ENCODE results near the gene FIGN.

FIGN gene, protein sequence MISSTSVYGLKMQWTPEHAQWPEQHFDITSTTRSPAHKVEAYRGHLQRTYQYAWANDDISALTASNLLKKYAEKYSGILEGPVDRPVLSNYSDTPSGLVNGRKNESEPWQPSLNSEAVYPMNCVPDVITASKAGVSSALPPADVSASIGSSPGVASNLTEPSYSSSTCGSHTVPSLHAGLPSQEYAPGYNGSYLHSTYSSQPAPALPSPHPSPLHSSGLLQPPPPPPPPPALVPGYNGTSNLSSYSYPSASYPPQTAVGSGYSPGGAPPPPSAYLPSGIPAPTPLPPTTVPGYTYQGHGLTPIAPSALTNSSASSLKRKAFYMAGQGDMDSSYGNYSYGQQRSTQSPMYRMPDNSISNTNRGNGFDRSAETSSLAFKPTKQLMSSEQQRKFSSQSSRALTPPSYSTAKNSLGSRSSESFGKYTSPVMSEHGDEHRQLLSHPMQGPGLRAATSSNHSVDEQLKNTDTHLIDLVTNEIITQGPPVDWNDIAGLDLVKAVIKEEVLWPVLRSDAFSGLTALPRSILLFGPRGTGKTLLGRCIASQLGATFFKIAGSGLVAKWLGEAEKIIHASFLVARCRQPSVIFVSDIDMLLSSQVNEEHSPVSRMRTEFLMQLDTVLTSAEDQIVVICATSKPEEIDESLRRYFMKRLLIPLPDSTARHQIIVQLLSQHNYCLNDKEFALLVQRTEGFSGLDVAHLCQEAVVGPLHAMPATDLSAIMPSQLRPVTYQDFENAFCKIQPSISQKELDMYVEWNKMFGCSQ

DNA sequence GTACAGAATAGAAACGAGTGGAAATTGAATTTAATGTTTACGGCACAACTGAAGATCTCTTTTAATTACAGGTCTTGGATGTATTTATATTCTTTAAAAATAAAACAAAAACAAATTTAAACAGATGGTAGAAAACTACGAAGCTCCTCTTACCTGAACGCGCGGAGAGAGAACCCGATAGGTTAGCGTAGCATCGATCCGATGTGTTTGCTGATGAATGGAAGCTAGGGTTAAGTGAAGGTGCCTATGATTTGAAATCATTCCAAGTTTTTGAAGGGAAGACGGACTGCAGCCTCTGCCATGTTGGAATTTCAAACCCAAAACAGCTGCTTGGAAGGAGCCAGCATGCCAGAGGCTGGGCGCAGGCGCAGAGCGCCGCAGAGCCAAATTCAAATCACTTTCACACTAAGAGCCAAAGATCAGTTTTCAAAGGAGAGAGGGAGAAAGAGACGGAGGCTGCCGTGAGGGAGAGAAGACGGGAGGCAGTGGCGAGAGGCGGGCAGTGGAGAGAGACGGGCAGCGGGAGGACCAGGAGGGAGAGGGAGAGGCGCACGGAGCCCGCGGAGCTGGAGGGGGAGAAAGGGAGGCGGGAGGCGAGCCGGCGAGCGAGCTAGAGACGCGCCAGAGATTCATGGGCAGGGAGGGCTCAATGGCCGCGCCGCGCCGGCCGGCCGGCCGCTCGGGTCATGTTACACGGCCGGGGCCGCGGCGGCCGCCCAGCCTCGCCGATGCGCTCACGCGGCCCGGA is at the start of gene FIGN:
FIGN (minus strand) TSS at position 324 of the 748 bp plus-strand sequence. CDS start 1,081 bp downstream, outside the sequence.
- DNase-seq = no peak

DNA sequence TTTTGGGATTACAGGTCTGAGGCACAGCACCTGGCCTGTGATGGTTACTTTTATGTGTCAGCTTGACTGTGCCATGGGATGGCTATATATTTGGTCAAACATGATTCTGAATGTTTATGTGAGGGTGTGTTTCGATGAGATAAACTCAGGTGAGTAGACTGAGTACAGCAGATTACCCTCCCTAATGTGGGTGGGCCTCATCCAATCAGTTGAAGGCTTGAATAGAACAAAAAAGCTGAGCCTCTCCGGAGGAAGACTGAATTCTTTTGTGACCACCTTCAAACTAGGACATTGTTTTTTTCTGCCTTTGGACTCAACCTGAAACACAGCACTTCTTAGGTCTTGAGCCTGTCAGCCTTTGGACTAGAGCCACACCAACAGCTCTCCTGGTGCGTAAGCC is 49.4 kb upstream of the FIGN start:
- no peak for DNase-seq

DNA sequence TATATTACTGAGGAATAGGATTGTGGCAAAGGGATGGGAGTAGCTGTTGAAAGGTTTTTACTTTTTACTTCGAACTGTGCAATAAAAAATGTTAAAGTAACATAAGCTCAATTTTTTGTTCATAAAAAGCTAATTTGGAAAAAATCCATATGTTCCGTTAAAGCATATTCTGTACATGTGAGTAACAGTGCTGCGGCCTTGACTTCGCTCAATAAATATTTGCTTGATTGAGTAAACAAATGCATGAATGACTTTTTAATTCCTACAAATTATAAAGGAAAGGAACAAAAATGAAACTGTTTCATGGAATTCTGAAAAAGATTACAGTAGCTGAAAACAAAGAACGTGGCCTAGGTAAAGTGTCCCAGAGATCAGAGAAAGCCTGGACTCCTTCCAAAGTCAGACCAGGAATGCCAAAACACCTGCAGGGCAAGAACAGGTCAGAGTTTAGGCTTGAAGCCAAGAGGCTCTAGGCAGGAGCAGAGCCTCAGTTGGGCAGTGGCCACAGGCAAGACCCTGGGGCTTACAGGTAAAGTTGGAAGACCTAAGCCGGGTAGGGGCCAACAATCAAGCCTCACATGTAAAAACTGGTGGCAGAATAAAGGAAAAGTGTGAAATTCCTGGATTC is 44.3 kb upstream of the FIGN start:
- DNase-seq = no peak

DNA sequence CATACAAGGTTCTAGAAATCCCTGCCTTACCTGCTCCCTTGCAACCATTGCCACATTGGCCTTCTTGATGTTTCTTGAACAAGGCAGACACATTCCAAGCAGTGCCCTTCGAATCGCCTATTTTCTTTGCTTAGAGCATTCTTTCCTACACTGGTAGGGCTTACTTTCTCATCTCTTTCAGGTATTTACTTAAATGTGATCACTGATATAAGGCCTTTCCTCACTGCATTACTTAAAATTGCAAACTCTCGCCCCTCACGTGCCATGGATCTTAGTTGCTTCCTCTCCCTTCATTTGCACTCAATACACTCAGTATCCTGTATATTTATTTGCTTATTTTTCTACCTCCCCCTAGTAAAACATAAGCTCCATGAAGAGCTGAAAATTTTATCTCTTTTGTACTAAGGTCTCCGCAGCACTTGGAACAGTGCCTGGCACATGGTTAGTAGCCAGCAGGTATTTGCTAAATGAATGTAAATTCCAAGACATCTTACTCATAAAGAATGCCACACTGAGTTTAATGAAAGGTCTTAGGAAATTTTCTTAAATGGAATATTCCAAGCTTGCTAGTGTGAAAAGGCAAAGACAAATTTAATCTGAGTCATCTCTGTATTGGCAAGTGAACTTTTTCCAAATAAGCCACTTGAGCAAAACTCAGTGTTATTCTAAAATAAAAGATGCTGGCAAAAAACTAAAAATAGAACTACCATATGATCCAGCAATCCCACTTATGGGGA is 42.4 kb upstream of the FIGN start:
- no peak for DNase-seq

DNA sequence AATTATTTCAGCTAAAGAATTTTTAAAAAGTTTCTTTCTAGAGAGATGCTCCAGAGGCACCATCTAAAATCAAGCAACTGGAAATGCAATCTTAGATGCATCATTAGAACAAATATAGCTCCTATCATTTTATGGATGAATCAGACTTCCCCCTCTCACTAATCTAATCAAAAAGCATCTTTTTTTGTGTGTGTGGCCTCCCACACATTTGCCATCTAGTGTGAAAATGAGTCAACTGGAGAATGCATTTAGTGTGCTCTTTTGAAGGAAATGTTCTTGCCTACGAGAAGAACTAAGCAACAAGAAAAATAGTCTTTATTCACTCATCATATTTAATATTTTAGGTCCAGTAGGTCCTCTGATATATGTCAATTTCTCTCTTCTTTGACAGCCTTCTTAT is 39.5 kb upstream of the FIGN start:
- DNase-seq = no peak

DNA sequence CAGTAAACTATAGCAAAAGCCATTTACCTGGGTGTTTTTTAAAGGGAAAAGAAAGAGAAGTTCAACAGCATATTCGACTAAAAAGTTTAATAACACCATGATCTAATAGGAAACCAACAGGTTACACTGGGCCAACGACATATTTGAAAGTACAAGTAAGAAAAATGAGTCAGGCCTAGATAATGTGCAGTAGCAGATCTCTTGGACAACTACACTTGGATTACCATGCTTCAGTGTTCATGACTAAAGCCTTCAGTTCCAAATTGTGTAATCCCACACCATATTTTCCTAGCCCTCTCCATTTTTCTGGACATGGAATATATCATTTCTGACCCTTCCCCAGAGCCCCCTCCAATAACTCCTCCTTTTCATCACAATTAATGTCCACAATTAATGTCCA is 39.1 kb upstream of the FIGN start:
- DNase-seq = no peak

DNA sequence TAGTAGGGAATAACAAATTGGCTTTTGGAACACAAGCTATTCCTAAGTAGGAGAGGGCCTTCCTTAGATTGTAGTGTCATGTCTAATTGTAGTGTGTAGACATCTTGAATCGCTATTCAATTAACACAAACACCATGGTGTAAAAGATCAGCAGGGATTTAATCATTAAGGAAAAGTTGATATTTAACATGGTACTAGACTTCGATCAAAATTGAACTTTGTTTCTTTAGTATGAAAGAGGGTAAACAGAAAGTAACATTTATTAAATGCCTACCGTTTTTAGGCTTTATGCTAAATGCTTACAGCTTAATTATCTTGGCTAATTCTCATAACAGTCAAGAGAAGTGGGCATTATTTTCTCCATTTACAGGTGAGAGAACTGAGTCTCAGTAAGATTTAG is 37.5 kb upstream of the FIGN start:
- DNase-seq = no peak

DNA sequence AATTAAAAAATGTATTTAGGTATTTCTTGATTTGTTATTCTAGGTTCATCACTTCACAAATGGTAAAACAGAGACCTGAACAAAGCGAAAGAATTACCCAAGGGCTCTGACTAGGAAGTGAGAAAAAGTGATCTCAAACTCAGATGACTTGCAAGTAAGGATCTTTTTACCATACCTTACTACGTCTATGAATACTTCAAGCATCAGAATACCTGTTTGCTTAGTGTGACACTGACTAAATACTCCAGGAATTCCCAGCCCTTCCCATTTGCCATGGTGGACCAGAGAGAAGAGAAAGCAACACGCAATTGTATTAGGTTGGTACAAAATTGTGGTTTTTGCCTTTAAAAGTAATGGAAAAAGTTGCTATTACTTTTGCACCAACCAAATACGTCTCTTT is 35.8 kb upstream of the FIGN start:
- DNase-seq = no peak

DNA sequence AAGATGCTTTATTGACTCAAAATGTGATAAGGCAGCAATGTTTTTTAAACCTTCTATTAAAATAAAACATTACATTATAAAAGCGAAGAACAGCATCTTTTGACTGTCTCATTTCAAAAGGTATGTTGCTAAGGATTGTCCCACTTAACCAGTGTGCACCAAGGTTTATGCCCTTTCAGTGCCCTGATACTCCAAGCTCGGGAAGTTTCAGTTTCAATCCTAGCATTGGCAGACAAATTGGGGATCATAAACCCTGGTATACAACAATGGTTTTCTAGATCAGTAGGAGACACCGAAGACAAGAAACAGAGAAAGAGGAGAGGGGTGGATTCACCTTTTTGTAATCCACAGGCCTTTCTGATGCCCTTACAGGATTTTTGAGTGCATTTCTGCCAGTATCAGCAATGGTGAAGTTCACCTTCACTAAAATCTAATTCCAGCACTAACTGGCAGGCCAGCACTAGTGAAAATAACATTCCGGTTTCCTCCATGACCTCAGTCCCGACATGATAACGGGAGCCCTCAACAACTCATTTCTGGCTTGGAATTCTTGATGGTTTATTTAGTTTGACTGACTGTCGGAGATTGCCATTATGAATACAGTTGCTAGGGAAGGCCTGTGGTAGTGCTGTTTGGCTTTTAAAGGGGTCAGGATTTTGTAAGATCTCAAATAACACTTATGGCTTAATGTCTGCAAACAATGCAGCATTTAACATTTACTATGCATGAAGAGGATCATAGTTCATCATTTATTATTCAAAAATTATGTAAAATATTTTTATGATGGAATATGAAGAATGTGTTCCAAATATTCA is 33.3 kb upstream of the FIGN start:
- no peak for DNase-seq

DNA sequence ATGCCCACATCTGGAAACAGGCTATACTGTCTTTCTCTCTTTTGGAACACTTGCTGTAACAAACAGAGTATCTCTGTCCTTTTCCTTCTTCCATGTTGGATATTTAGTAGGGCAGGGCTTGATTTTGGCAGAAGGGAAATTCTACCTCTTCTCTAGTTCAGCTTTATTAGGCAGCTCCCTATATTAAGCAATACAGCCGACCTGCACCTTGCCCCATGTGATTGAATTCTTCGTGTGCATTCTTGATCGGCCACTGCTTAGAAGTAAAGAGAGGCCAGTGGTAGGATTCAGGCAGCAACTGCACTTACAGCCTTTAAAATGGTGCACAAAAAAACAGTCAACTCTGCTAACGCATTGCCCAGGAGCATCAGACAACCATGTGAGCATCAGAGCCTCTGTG is 31.3 kb upstream of the FIGN start:
- no peak for DNase-seq

DNA sequence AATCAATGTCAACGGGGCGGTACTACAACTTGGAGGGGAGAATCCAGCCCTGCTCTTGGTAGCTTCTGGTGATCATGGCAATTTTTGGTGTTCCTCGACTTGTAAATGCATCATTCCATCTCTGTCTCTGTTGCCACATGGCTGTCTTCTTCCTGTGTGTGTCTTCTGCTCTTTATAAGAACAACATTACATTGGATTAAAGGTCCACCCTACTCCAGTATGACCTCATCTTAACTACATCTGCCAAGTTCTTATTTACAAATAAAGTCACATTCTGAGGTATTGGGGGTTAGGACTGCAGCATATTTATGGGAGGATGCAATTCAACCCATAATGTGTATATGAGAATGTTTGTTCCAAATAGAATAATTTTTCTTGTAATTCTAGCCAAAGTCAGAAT is 28.8 kb upstream of the FIGN start:
- DNase-seq = no peak

DNA sequence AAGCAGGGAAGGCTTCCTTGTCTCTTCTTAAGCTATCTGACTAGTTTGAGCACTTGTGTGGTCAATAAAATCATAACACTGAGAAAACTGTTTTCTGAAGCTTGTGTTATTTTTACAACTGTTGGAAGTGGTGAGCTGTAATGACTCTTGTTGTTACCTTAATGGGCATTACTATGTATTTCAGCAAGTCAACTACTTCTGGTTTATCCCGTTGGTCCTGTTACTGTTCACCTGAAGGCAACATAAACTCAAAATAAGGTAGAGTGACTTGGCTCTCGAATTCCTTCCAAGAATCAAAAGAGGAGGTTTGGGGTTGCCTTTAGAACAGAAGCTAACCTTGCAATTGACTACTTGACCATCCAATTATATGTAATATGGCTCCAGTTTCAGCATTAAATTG is 23.2 kb upstream of the FIGN start:
- DNase-seq = no peak

DNA sequence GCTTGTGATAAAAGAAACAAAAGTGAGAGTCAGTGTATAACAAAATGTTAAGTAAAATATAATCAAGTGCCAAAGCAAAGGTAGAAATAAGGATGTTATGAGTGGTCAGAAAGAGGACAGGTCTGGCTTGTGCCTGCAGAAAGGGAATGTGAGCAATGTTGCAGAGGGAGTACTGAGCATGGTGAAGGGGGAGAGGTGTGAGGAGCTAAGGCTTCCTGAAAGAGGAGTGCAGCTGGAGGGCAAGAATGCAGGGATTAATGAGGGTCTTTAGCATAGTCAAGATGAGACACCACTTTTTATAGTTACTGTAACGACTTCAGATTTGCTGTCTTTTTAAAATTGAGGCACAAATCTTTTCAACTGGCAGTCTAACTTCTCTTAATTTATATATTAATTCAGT is 22.0 kb upstream of the FIGN start:
- DNase-seq = no peak

DNA sequence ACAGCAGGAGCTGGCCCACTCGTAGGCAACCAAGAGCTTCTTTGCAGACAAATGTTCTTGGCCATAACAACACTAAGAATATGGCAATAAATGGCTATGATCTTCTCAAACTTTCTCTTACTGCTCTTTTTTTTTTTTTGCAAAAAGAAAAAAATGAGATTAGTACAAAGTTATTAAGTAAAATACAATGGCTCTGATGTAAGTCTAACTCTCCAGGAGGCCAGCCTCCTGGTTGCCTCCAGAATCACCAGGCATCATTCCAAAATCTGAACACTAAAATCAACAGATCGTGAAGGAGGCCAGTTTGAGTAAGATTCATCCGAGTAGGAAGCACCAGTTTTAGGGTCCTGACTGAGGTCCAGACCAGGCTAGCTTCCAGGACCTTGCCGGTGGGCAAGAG is 20.8 kb upstream of the FIGN start:
- no peak for DNase-seq

DNA sequence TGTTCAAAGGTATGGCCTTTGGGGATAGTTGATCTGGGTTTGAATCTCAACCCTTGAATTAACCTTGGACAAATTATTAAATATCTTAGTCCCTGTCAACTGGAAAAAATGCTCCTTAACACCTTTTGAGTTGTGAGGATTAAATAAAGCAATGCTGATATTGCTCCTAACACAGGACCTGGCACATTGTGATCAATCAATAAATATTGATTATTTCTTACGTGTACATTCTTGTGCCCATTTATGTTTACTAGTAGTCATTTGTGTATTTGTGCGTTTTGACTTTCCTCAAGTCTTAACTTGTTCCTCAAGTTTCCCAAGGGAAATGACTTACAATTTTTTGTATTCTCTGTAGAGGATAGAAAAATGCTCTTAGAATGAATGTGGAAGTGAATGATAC is 19.6 kb upstream of the FIGN start:
- DNase-seq = no peak

DNA sequence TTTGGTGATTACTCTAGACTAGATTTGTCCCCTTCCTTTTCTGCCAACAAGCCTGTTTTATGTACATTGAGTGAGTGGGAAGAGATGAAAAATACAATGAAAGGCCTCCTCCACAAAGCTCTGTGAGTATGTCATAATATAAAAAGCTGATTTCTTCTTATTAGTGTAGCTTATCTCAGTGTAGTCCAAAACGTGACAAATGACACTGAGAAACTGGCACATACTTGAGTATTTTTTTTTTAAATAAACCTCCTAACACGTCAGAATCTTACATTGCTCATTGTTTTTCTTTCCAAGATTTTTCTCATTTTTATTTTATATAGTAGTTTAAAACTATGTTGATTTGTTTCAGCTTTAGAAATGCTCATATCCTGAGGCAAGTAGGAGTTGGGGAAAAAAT is 17.9 kb upstream of the FIGN start:
- no peak for DNase-seq

DNA sequence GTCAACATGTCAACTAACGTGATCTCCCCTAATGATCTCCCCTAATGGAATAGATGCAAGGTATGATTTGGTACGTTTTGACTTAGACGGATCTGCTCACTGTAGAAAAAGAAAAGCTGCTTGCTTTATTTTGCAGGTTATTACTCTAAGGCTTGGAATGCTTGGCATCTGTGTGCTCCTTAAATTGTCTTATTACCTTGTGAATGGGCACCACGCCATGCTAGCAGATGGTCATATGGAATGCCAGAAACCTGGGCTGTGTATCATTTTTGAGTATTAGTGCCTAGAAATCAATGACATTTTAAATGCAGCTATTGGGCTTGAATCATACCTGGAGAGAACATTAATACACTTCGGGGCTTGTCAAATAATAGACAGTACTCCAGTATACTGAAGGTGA is 16.5 kb upstream of the FIGN start:
- DNase-seq = no peak

DNA sequence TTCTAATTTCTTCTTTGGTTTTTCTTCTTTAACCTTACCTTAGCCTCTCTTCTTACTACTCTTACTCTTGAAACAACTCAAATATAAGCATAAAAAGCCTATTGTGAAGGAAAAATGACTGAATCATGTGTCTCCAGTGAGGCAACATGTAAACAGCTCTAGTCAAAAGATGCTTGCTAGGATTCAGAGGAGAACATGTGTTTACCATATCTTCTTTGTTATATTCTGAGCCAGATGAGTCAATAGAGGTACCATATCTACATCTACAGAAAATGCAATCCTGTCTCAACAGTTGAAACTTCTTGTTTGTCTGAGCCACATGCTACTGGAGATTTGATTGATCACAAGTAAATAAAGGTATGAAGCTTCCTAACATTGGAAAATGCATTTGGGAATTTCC is 15.9 kb upstream of the FIGN start:
- no peak for DNase-seq

DNA sequence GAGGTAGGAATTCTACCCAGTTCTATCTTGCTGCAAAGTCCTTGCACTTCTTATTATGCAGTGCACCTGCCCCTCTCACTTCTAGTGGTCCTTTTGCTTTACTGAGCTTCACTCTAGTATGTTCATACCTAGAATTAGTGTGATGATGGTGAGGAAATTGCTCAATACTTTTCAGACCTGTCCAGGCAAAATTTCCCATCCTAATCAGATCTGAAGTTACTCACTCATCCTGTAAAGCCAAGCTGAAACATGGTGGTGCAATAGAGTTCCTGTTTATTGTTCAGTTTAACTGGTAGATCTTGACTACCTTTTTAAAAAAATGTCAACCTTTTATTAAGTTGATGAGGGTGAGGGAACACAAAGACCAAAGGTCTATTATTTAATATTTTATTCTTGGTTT is 12.6 kb upstream of the FIGN start:
- no peak for DNase-seq

DNA sequence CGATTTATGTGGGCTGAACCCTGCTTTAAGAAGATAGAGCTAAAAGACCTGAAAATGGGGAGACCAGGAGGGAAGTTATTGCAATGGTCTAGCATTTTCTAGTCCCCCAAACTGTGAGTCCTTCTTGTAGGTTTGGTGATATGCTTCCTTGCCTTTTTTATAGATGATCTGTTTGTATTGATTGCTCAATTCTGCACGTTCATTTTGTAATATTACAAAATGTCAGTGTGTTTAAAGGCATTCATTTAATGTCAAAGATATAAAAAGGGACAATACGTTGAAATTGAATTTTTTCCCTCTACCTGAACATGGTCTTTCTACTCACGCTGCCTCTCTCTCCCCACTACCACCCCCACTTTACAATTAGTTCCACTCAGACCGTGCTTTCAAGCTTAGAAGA is 5.6 kb upstream of the FIGN start:
- DNase-seq = no peak

DNA sequence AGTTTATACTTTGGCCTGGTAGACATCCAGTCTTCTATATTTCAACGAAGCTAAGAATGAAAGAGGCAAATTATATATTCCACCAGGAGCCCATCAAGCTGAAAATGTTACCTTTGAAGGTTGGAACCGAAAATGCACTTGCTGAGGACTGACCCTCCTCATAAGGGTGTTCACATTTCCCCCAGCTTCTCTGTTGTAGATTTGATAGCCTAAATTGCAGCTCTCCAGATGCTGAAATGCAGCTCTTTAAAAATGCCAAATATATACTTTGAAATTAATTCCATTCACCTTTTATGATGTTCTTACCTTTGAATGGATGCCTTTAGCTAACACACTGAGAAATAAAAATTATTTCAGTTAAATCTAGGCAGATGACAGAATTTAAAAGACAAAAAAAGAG is 1.8 kb upstream of the FIGN start:
- DNase-seq = no peak

DNA sequence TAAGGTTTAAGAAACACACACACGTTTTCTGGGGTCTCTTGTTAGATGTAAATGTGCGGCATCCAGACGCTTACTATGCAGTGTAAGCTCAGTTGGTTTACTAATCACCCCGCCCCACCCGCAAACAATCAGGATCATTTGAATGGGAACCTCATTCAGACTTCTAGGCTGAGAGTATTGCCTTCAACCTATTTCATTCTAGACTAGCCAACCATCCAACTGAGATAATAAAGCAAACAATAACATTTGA is 1.3 kb upstream of the FIGN start:
- no peak for DNase-seq
